ENCODE data around the gene PRKAG1.

The PRKAG1 gene

GRCh38 chr12:49055978-49056754 lies 37.6 kb upstream of the PRKAG1 start (continued):
- TF ChIP-seq ZSCAN5A (tag by site-specific recombination; IDR thresholded peaks at IDR 0.05) (no peak), ZNF785 (tag by site-specific recombination; IDR thresholded peaks at IDR 0.05) (no peak), RBAK (tag by site-specific recombination; IDR thresholded peaks at IDR 0.05) (no peak), ZNF184 (tag by site-specific recombination; IDR thresholded peaks at IDR 0.05) (no peak), ZNF426 (tag by site-specific recombination; IDR thresholded peaks at IDR 0.05) (no peak), ZNF473 (tag by site-specific recombination; IDR thresholded peaks at IDR 0.05) (no peak), ZNF266 (tag by site-specific recombination; IDR thresholded peaks at IDR 0.05; ENCODE audit: low read depth) (no peak), ZNF404 (tag by site-specific recombination; IDR thresholded peaks at IDR 0.05) (no peak), PRDM1 (tag by site-specific recombination; IDR thresholded peaks at IDR 0.05) (peak; percentile 98), ZBTB6 (tag by site-specific recombination; IDR thresholded peaks at IDR 0.05) (peak; percentile 79), ZBTB48 (tag by site-specific recombination; IDR thresholded peaks at IDR 0.05) (peak; percentile 58; the same call in 1 of the 2 replicates), ZBTB8A (tag by site-specific recombination; IDR thresholded peaks at IDR 0.05) (no peak), ZNF112 (tag by site-specific recombination; IDR thresholded peaks at IDR 0.05) (no peak), ZFP37 (tag by site-specific recombination; IDR thresholded peaks at IDR 0.05) (no peak), ZNF394 (tag by site-specific recombination; IDR thresholded peaks at IDR 0.05; ENCODE audit: borderline replicate concordance) (peak; percentile 91), ZBTB11 (tag by site-specific recombination; conservative IDR thresholded peaks at IDR 0.05; ENCODE audit: low read depth) (peak; percentile 94), ZNF76 (tag by site-specific recombination; IDR thresholded peaks at IDR 0.05; ENCODE audit: borderline replicate concordance, low read depth) (peak; percentile 89), MYNN (tag by site-specific recombination; IDR thresholded peaks at IDR 0.05; ENCODE audit: borderline replicate concordance) (no peak), ZNF747 (tag by site-specific recombination; IDR thresholded peaks at IDR 0.05) (no peak), SP2 (tag by site-specific recombination; IDR thresholded peaks at IDR 0.05) (peak; percentile 47), ZNF560 (tag by site-specific recombination; IDR thresholded peaks at IDR 0.05; ENCODE audit: borderline replicate concordance) (no peak), ZNF521 (tag by site-specific recombination; IDR thresholded peaks at IDR 0.05) (no peak), ZBTB26 (tag by site-specific recombination; optimal IDR thresholded peaks at IDR 0.05) (no peak), ZNF221 (tag by site-specific recombination; IDR thresholded peaks at IDR 0.05; ENCODE audit: borderline replicate concordance) (no peak), ZNF623 (tag by site-specific recombination; IDR thresholded peaks at IDR 0.05) (no peak), ZNF596 (tag by site-specific recombination; IDR thresholded peaks at IDR 0.05) (no peak), ZNF768 (tag by site-specific recombination; IDR thresholded peaks at IDR 0.05) (peak; percentile 60; the same call in 1 of the 2 replicates), ZNF155 (tag by site-specific recombination; IDR thresholded peaks at IDR 0.05) (no peak), ZNF248 (tag by site-specific recombination; IDR thresholded peaks at IDR 0.05) (no peak), ZEB2 (tag by site-specific recombination; IDR thresholded peaks at IDR 0.05) (no peak), ZNF341 (tag by site-specific recombination; IDR thresholded peaks at IDR 0.05; ENCODE audit: low read depth) (peak; percentile 67)
- TF ChIP-seq, protein P1, sequence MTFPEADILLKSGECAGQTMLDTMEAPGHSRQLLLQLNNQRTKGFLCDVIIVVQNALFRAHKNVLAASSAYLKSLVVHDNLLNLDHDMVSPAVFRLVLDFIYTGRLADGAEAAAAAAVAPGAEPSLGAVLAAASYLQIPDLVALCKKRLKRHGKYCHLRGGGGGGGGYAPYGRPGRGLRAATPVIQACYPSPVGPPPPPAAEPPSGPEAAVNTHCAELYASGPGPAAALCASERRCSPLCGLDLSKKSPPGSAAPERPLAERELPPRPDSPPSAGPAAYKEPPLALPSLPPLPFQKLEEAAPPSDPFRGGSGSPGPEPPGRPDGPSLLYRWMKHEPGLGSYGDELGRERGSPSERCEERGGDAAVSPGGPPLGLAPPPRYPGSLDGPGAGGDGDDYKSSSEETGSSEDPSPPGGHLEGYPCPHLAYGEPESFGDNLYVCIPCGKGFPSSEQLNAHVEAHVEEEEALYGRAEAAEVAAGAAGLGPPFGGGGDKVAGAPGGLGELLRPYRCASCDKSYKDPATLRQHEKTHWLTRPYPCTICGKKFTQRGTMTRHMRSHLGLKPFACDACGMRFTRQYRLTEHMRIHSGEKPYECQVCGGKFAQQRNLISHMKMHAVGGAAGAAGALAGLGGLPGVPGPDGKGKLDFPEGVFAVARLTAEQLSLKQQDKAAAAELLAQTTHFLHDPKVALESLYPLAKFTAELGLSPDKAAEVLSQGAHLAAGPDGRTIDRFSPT (tag by site-specific recombination; IDR thresholded peaks at IDR 0.05): no peak

Data from HEK293 (cell line).